ENCODE results near the gene BICC1. TPM values are rescaled to one million over a fixed set of nuclear protein-coding genes. Genes with fewer than 3 reads are reported as not detected.

Gene BICC1
- total and polyA plus RNA-seq, 2 of the 13 experiments (the other 11 are each of a cell fraction or from before 2014, with no cell fraction given): 0.18 to 1.5 TPM

DNA sequence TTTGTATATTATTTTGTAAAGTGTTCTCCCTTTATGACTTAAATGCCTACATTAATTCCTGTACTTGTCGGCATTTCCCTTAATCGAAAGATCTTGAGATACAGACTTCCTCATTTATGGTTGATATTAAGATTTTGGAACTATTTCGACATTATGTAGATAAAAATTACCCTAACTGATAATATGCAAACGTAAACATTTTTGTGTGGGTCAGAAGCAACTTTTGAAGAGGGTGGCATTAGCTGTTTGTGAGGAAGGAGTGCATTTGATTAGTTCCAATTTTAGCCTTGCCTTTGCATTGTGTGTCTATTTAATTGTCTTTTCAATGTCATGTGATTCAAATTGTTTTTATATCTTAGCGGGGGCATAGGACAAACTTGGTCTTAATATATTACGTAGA is 114.7 kb downstream of the BICC1 start:
- CTCF ChIA-PET (ENCODE audit: low intra/inter-chr PET ratio, low total read pairs): no interaction called here
- in situ Hi-C loops (cut with HindIII; ENCODE audit: extremely low pct_ligation_motif_present, low pct_unique_long_range_greater_than_20kb): no loop called here
- no peak for FAIRE-seq
- no peak overlapping the region for H3K27ac ChIP-seq (ENCODE audit: extremely low read length, insufficient read depth, low read length)
- 87% methylated on average over 6 of the region's 6 CpGs for WGBS (ENCODE audit: low lambda C conversion rate)
- no peak overlapping the region for H3K4me2 ChIP-seq (ENCODE audit: low read depth, low read length)
- no peaks in the 10 kb centered on the region for H3K27me3 ChIP-seq (ENCODE audit: control insufficient read depth in 1 of 2, insufficient read depth in 2 of 2, low read length in 2 of 2)
- POLR2A ChIA-PET: no interaction called here
- no peak for ATAC-seq
- TF ChIP-seq MAFF (IDR thresholded peaks at IDR 0.05; ENCODE audit: low read depth, low read length): peak; percentile 56
- TF ChIP-seq SOX5 (CRISPR knock-in tag; IDR thresholded peaks at IDR 0.05; ENCODE audit: borderline replicate concordance): no peak
- TF ChIP-seq MAFK (conservative IDR thresholded peaks at IDR 0.05 in 1 of 2, IDR thresholded peaks at IDR 0.05 in 1 of 2; ENCODE audit: low read length in 2 of 2): peak in 1 of 2 experiments; percentile 68; a peak in 3 of 4 replicates
- no peaks in the 10 kb centered on the region for H3K36me3 ChIP-seq (replicated peaks in 1 of 2; ENCODE audit: control insufficient read depth in 1 of 2, insufficient read depth in 2 of 2, low read length in 2 of 2)
- H2AFZ ChIP-seq (ENCODE audit: low read length): no peak overlapping the region
- H3K9me3 ChIP-seq (ENCODE audit: low read length): no peaks in the 10 kb centered on the region
- no peak overlapping the region for H3K9ac ChIP-seq (ENCODE audit: insufficient read depth, low read depth, low read length)
- no peaks in the 10 kb centered on the region for H3K79me2 ChIP-seq (ENCODE audit: insufficient read depth, low read length)
- intact Hi-C loops (cut with micrococcal nuclease; ENCODE audit: unreplicated experiment): no loop called here
- no peaks in the 10 kb centered on the region for H3K4me1 ChIP-seq (ENCODE audit: insufficient read depth, low read length)
- no TSS peak for BruUV-seq (replicated peaks)
- H3K4me3 ChIP-seq (replicated peaks in 1 of 3; ENCODE audit: insufficient read depth in 1 of 3, low read depth in 2 of 3, low read length in 3 of 3): no peak overlapping the region
- H4K20me1 ChIP-seq (ENCODE audit: insufficient read depth, low read length): no peaks in the 10 kb centered on the region
- no peak for DNase-seq (ENCODE audit: low spot score)

GRCh38 chr10:58631715-58632114 is 119.0 kb downstream of the BICC1 start:
- POLR2A ChIA-PET: no interaction called here
- no peaks in the 10 kb centered on the region for H3K9me3 ChIP-seq (ENCODE audit: low read length)
- WGBS (ENCODE audit: low lambda C conversion rate): 89% methylated on average over 2 of the region's 2 CpGs
- ATAC-seq: no peak
- no peak for DNase-seq (ENCODE audit: low spot score)
- no peaks in the 10 kb centered on the region for H3K36me3 ChIP-seq (replicated peaks in 1 of 2; ENCODE audit: control insufficient read depth in 1 of 2, insufficient read depth in 2 of 2, low read length in 2 of 2)
- in situ Hi-C loops (cut with HindIII; ENCODE audit: extremely low pct_ligation_motif_present, low pct_unique_long_range_greater_than_20kb): no loop called here
- no peak overlapping the region for H3K4me2 ChIP-seq (ENCODE audit: low read depth, low read length)
- peaks cover 4% of the 10 kb centered on the region for H3K4me1 ChIP-seq (ENCODE audit: insufficient read depth, low read length)
- no peak overlapping the region for H3K9ac ChIP-seq (ENCODE audit: insufficient read depth, low read depth, low read length)
- CTCF ChIA-PET (ENCODE audit: low intra/inter-chr PET ratio, low total read pairs): no interaction called here
- H3K27me3 ChIP-seq (ENCODE audit: control insufficient read depth in 1 of 2, insufficient read depth in 2 of 2, low read length in 2 of 2): no peaks in the 10 kb centered on the region
- H3K79me2 ChIP-seq (ENCODE audit: insufficient read depth, low read length): no peaks in the 10 kb centered on the region
- H2AFZ ChIP-seq (ENCODE audit: low read length): no peak overlapping the region
- BruUV-seq (replicated peaks): no TSS peak
- no peak for FAIRE-seq
- TF ChIP-seq, protein P1, sequence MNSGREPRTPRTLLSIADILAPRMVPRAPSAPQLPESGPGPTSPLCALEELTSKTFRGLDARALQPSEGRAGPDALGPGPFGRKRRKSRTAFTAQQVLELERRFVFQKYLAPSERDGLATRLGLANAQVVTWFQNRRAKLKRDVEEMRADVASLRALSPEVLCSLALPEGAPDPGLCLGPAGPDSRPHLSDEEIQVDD (CRISPR knock-in tag; IDR thresholded peaks at IDR 0.05; ENCODE audit: borderline replicate concordance): no peak
- H4K20me1 ChIP-seq (ENCODE audit: insufficient read depth, low read length): no peaks in the 10 kb centered on the region
- no peak overlapping the region for H3K4me3 ChIP-seq (replicated peaks in 1 of 3; ENCODE audit: insufficient read depth in 1 of 3, low read depth in 2 of 3, low read length in 3 of 3)
- H3K27ac ChIP-seq (ENCODE audit: extremely low read length, insufficient read depth, low read length): no peak overlapping the region
- intact Hi-C loops (cut with micrococcal nuclease; ENCODE audit: unreplicated experiment): no loop called here
